Mammary epithelial cell (primary cell): ENCODE results near the gene CLIP3.

Experiments
- CTCF ChIP-seq, 2 donors: IDR thresholded peaks in 1 of 2; conservative IDR thresholded peaks in 1 of 2; 2 replicates each; pipeline ENCODE4 v1.5.1; 2011 to 2012; ENCODE audit warnings: inconsistent platforms in 2 of 2, low read length in 2 of 2, mild to moderate bottlenecking in 2 of 2, control low read depth in 1 of 2, low read depth in 1 of 2; ENCODE audit not compliant: insufficient read depth in 1 of 2; ENCODE audit errors: extremely low read depth in 1 of 2
- EZH2 ChIP-seq: IDR thresholded peaks from 2 replicates; pipeline ENCODE4 v1.6.1; 2012; ENCODE audit warnings: low read length, inconsistent platforms, borderline replicate concordance

DNA sequence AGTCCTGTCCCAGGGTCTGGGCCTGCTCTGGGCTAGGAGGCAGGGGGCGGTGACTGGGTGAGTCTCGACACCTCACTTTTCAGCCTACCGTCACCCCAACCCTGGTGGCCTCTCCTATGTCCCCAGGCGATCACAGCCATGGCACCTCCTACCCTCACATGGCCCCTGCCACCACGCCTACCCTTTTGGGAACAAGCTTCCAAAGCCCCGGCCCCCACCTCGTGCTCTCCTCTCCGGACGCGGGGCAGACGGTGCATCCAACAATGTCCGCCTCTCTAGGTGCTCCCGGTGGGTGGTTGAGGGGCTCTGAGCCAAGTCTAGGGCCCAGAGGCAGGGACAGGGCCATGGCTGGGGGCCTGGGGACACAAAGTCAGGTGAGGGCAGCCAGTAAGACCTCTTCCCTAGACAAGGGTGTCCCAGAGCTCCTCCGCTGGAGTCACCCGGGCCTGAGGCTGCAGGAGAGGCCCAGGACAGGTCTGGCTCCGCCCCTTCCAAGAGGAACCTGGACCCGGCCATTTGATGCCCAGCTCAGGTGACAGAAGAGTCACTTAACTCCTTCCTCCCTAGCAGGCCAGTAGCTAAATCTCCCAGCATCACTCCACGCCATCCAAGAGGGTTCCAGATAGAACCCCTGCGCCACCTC, 24.2 kb downstream of the CLIP3 start, which contains the start of gene SYNE4:
- TF ChIP-seq CTCF (conservative IDR thresholded peaks at IDR 0.05 in 1 of 2, IDR thresholded peaks at IDR 0.05 in 1 of 2; ENCODE audit: extremely low read depth in 1 of 2, insufficient read depth in 1 of 2, low read depth in 1 of 2, low read length in 2 of 2) (no peak), EZH2 (no peak)
